K562 (cell line): ENCODE measurements around the gene NOP14. TPM values are rescaled to one million over a fixed set of nuclear protein-coding genes. Genes with fewer than 3 reads are reported as not detected.

ENCODE experiments used
- ATAC-seq: fragments of 200-7000 bp; cut with Tn5 transposase; 3 replicates; pipeline ENCODE4 v1.9.1; 2020; ENCODE audit warnings: moderate library complexity
- BruUV-seq: library from RNA; stranded (reverse); fragments of 400-500 nt; replicated peaks from 2 replicates; lab custom pipeline; 2021; lab: Mats Ljungman, UMichigan
- CTCF ChIA-PET: fragments of 300-600 bp; formaldehyde crosslinking; extraction: SDS; loops from one replicate; lab custom pipeline; 2021; ENCODE audit warnings: low intra/inter-chr PET ratio; lab: Yijun Ruan, JAX
- POLR2A ChIA-PET: fragments of 300-600, 350-650 bp; sonication (Branson Sonifier 250); formaldehyde crosslinking; extraction: SDS; loops from one replicate; lab custom pipeline; 2021; ENCODE audit warnings: antibody characterized with exemption, inconsistent platforms; lab: Yijun Ruan, JAX
- DNase-seq, 4 experiments: peaks; one replicate each; pipeline versions ENCODE4 v3.0.0 to v3.0.0-alpha.2; 2011 to 2018; ENCODE audit warnings: low spot score in 3 of 4, mixed read lengths in 3 of 4; ENCODE audit errors: extremely low read depth in 1 of 4
- FAIRE-seq: peaks from 2 replicates; lab custom pipeline; 2011; peaks lifted over from hg19 to GRCh38; lab: Jason Lieb, UNC
- H2AFZ ChIP-seq: 2 replicates; pipeline ENCODE4 v1.6.0; 2011; ENCODE audit warnings: low read depth, low read length, control low read depth, inconsistent platforms
- H3K27ac ChIP-seq: fragments of 200-600 bp; 3 replicates; pipeline ENCODE4 v1.8.0; 2011; ENCODE audit warnings: low read depth, mild to moderate bottlenecking, control low read depth, inconsistent platforms, low read length, moderate library complexity, mixed read lengths; ENCODE audit errors: extremely low read depth
- H3K27me3 ChIP-seq, 2 experiments: fragments of 300-600 bp in 1 of 2; 2 replicates in 1 of 2; 3 replicates in 1 of 2; pipeline versions ENCODE4 v1.6.0 to v1.8.0; 2011; ENCODE audit warnings: inconsistent platforms in 2 of 2, low read length in 2 of 2, mild to moderate bottlenecking in 1 of 2, mixed read lengths in 1 of 2, moderate library complexity in 1 of 2; ENCODE audit not compliant: control insufficient read depth in 2 of 2, insufficient read depth in 2 of 2
- H3K36me3 ChIP-seq: fragments of 300-600 bp; 3 replicates; pipeline ENCODE4 v1.8.0; 2011; ENCODE audit warnings: mild to moderate bottlenecking, low read length, inconsistent platforms; ENCODE audit not compliant: control insufficient read depth, insufficient read depth
- H3K4me1 ChIP-seq, 2 experiments: fragments of 200-600 bp in 1 of 2; replicated peaks in 1 of 2; 2 replicates in 1 of 2; 3 replicates in 1 of 2; pipeline versions ENCODE4 v1.5.1 to v1.8.0; 2011; ENCODE audit warnings: inconsistent platforms in 2 of 2, low read length in 2 of 2, mild to moderate bottlenecking in 1 of 2, mixed read lengths in 1 of 2, moderate library complexity in 1 of 2; ENCODE audit not compliant: control insufficient read depth in 2 of 2, insufficient read depth in 2 of 2
- H3K4me2 ChIP-seq: 2 replicates; pipeline ENCODE4 v1.6.1; 2011; ENCODE audit warnings: low read length, control low read depth, inconsistent platforms, mixed read lengths; ENCODE audit not compliant: insufficient read depth
- H3K4me3 ChIP-seq: fragments of 200-600 bp; sonication (generic), shearing (Covaris generic); 2 replicates; pipeline ENCODE4 v1.5.1; 2016; ENCODE audit warnings: control low read depth, inconsistent platforms
- H3K79me2 ChIP-seq: fragments of 200-600 bp; 3 replicates; pipeline ENCODE4 v1.8.0; 2011; ENCODE audit warnings: low read length, inconsistent platforms; ENCODE audit not compliant: control insufficient read depth, insufficient read depth
- H3K9ac ChIP-seq, 2 experiments: 2 replicates each; pipeline versions ENCODE4 v1.6.0 to v1.6.1; 2011; ENCODE audit warnings: low read depth in 2 of 2, low read length in 2 of 2, control low read depth in 1 of 2, inconsistent platforms in 1 of 2, mild to moderate bottlenecking in 1 of 2, mixed read lengths in 1 of 2; ENCODE audit not compliant: insufficient read depth in 1 of 2
- H3K9me1 ChIP-seq: one replicate; pipeline ENCODE4 v1.6.0; 2011; ENCODE audit warnings: inconsistent platforms, mild to moderate bottlenecking, low read length, moderate library complexity; ENCODE audit not compliant: control insufficient read depth, insufficient read depth
- H3K9me3 ChIP-seq: replicated peaks from 2 replicates; pipeline ENCODE4 v1.5.1; 2011; ENCODE audit warnings: low read depth, low read length, inconsistent platforms; ENCODE audit not compliant: control insufficient read depth, insufficient read depth
- H4K20me1 ChIP-seq: replicated peaks from 2 replicates; pipeline ENCODE4 v1.6.1; 2011; ENCODE audit warnings: low read length, inconsistent platforms, mixed read lengths; ENCODE audit not compliant: control insufficient read depth, insufficient read depth
- CHCHD3 ChIP-seq: fragments of 250-450 bp; sonication (Bioruptor Pico); IDR thresholded peaks from 2 replicates; pipeline ENCODE4 v2.1.2; 2022; ENCODE audit warnings: mild to moderate bottlenecking
- CHD1 ChIP-seq: fragments of 200-600 bp; sonication (generic); IDR thresholded peaks from one replicate; pipeline ENCODE4 v1.6.1; 2012; ENCODE audit warnings: mild to moderate bottlenecking, moderate library complexity, low read length, inconsistent platforms
- CREB3 ChIP-seq: fragments of 450-650 bp; conservative IDR thresholded peaks from 2 replicates; pipeline ENCODE4 v1.6.1; 2016; ENCODE audit warnings: missing genetic modification characterization, low read depth, mild to moderate bottlenecking, missing compliant biosample characterization, moderate library complexity
- KAT2B ChIP-seq: IDR thresholded peaks from one replicate; pipeline ENCODE4 v1.6.1; 2012; ENCODE audit warnings: low read depth, mild to moderate bottlenecking, control low read depth, inconsistent platforms, low read length, moderate library complexity
- KLF1 ChIP-seq: fragments of 450-650 bp; IDR thresholded peaks from 2 replicates; pipeline ENCODE4 v1.6.1; 2016; ENCODE audit warnings: missing genetic modification characterization, missing compliant biosample characterization
- MEF2A ChIP-seq: IDR thresholded peaks from 2 replicates; pipeline ENCODE4 v1.6.1; 2011; ENCODE audit warnings: low read depth, mild to moderate bottlenecking, low read length, moderate library complexity; ENCODE audit not compliant: control insufficient read depth
- RHOXF2B ChIP-seq: fragments of 250-450 bp; sonication (Bioruptor Pico); conservative IDR thresholded peaks from 2 replicates; pipeline ENCODE4 v1.5.1; 2021
- STAT5B ChIP-seq: fragments of 250-450 bp; sonication (Bioruptor Pico); IDR thresholded peaks from 2 replicates; pipeline ENCODE4 v1.8.0; 2021; ENCODE audit warnings: mild to moderate bottlenecking, inconsistent platforms
- TARDBP ChIP-seq: fragments of 450-650 bp; IDR thresholded peaks from 2 replicates; pipeline ENCODE4 v1.6.1; 2016
- TFAM ChIP-seq: fragments of 250-450 bp; sonication (Bioruptor Pico); conservative IDR thresholded peaks from 2 replicates; pipeline ENCODE4 v1.5.0; 2021; ENCODE audit warnings: mild to moderate bottlenecking, moderate library complexity
- YBX1 ChIP-seq: fragments of 450-650 bp; IDR thresholded peaks from 2 replicates; pipeline ENCODE4 v1.7.1; 2016; ENCODE audit warnings: mild to moderate bottlenecking
- ZFP36 ChIP-seq: fragments of 150-350 bp; IDR thresholded peaks from 2 replicates; pipeline ENCODE4 v1.6.1; 2018; ENCODE audit warnings: low read length, low read depth; ENCODE audit not compliant: partially characterized antibody
- ZNF134 ChIP-seq: fragments of 250-450 bp; sonication (Bioruptor Pico); conservative IDR thresholded peaks from 2 replicates; pipeline ENCODE4 v1.4.0; 2020
- ZNF407 ChIP-seq: fragments of 450-650 bp; IDR thresholded peaks from 2 replicates; pipeline ENCODE4 v1.6.1; 2016; ENCODE audit warnings: low read depth
- WGBS: fragments of 100-300 bp; shearing (Covaris generic); methylation state at CpG from one replicate; pipeline ENCODE4 v1.1.6; 2016; ENCODE audit warnings: low coverage, mixed read lengths; ENCODE audit not compliant: insufficient coverage; ENCODE audit errors: missing lambda C conversion rate; 5-methylcytosine and 5-hydroxymethylcytosine counted together
- in situ Hi-C: fragments of 300-500 bp; cut with MboI; formaldehyde crosslinking; loops from 4 replicates; pipeline ENCODE4 v1.15.0; 2018; ENCODE audit warnings: inconsistent platforms, mixed read lengths
- intact Hi-C: fragments of 100-400 bp; cut with micrococcal nuclease; formaldehyde crosslinking; loops from 2 replicates; pipeline ENCODE4 v1.14.2; 2022
- polyA plus RNA-seq, 8 experiments: library from polyadenylated mRNA; depleted of rRNA in 4 of 8; stranded (reverse) in 5 of 8; unstranded in 3 of 8; fragments of >200 nt; fragmentation: Nextera tagmentation in 2 of 8; fragmentation: Illumina TruSeq in 1 of 8; extraction: Ambion mirVana in 2 of 8; extraction: Trizol in 1 of 8; gene quantifications; 2 replicates each; pipeline versions ENCODE4 v1.2.1 to v1.2.3, GENCODE V29; 2011 to 2014; ENCODE audit warnings: inconsistent platforms in 1 of 8, missing spikeins in 1 of 8
- total RNA-seq, 7 experiments: library from RNA; depleted of rRNA in 6 of 7; stranded (reverse); fragments of >200 nt in 6 of 7; fragmentation: Illumina TruSeq in 2 of 7; extraction: Trizol in 2 of 7; gene quantifications; 2 replicates each; pipeline versions ENCODE4 v1.2.1 to v1.2.3, GENCODE V29; 2011 to 2021; ENCODE audit warnings: low replicate concordance in 1 of 7

The NOP14 gene
- total and polyA plus RNA-seq, 9 of the 15 experiments (the other 6 are each of a cell fraction or from before 2014, with no cell fraction given) = 12.7 to 76.0 (median 50.9) TPM

- DNase-seq (no peak), ATAC-seq (no peak), FAIRE-seq (no peak)
- Histone ChIP-seq H3K4me2 (no peak overlapping the region), H3K27ac (no peak overlapping the region), H3K4me1 (no peaks in the 10 kb centered on the region), H4K20me1 (no peaks in the 10 kb centered on the region), H2AFZ (no peak overlapping the region), H3K4me3 (no peak overlapping the region), H3K27me3 (peaks cover 2 to 10% of the 10 kb centered on the region in 2 experiments; a peak in 3 of 5 replicates), H3K9me1 (no peaks in the 10 kb centered on the region), H3K36me3 (no peaks in the 10 kb centered on the region), H3K9ac (no peak overlapping the region), H3K9me3 (no peaks in the 10 kb centered on the region), H3K79me2 (no peaks in the 10 kb centered on the region)
- TF ChIP-seq KLF1 (tag) (no peak), ZNF407 (no peak), STAT5B (CRISPR knock-in tag) (no peak), TARDBP (no peak), TFAM (no peak), MEF2A (no peak), CHD1 (no peak), ZNF134 (CRISPR knock-in tag) (no peak), YBX1 (no peak), RHOXF2B (CRISPR knock-in tag) (no peak), KAT2B (no peak), ZFP36 (no peak), CHCHD3 (no peak), CREB3 (tag) (no peak)
- ChIA-PET CTCF (no interaction called here), POLR2A (no interaction called here)
- intact Hi-C loops (no loop called here), in situ Hi-C loops (no loop called here)
- 63% methylated on average over 3 of the region's 3 CpGs for WGBS
- BruUV-seq = no TSS peak
Observed at GRCh38 chr4:2971275-2971674, 8.1 kb upstream of the NOP14 start.
